Liver (tissue), 9 donors: ENCODE data around the gene FRAT1. TPM values are rescaled to one million over a fixed set of nuclear protein-coding genes. Genes with fewer than 3 reads are reported as not detected.

Experiments
- DNase-seq: peaks from one replicate; pipeline ENCODE4 v3.0.0-alpha.2; 2017; ENCODE audit warnings: low spot score
- H3K27ac ChIP-seq, 2 donors: one replicate each; pipeline ENCODE4 v1.7.0; 2013; ENCODE audit warnings: inconsistent platforms in 2 of 2, low read length in 2 of 2, control low read depth in 1 of 2, low read depth in 1 of 2, mild to moderate bottlenecking in 1 of 2
- H3K27me3 ChIP-seq, 4 donors: one replicate each; pipeline versions ENCODE4 v1.6.1 to v1.7.0; 2013; ENCODE audit warnings: low read length in 3 of 4, inconsistent platforms in 1 of 4, mild to moderate bottlenecking in 1 of 4, moderate library complexity in 1 of 4; ENCODE audit not compliant: control insufficient read depth in 4 of 4, insufficient read depth in 4 of 4
- H3K36me3 ChIP-seq, 4 donors: one replicate each; pipeline versions ENCODE4 v1.6.1 to v1.7.0; 2013; ENCODE audit warnings: low read length in 3 of 4, mild to moderate bottlenecking in 3 of 4, low read depth in 1 of 4, moderate library complexity in 1 of 4; ENCODE audit not compliant: control insufficient read depth in 4 of 4, insufficient read depth in 3 of 4
- H3K4me1 ChIP-seq, 4 donors: one replicate each; pipeline versions ENCODE4 v1.6.1 to v1.7.0; 2013; ENCODE audit warnings: low read length in 3 of 4, mild to moderate bottlenecking in 3 of 4, moderate library complexity in 1 of 4; ENCODE audit not compliant: control insufficient read depth in 4 of 4, insufficient read depth in 4 of 4
- H3K4me3 ChIP-seq, 3 donors: one replicate each; pipeline versions ENCODE4 v1.6.1 to v1.7.0; 2013; ENCODE audit warnings: low read length in 3 of 3, control low read depth in 1 of 3, low read depth in 1 of 3, mild to moderate bottlenecking in 1 of 3
- H3K9ac ChIP-seq, 2 donors: one replicate each; pipeline ENCODE4 v1.7.0; 2013; ENCODE audit warnings: low read length in 2 of 2, mild to moderate bottlenecking in 2 of 2, moderate library complexity in 2 of 2, control low read depth in 1 of 2, low read depth in 1 of 2
- H3K9me3 ChIP-seq, 4 donors: one replicate each; pipeline versions ENCODE4 v1.6.1 to v1.7.0; 2013; ENCODE audit warnings: low read length in 3 of 4; ENCODE audit not compliant: control insufficient read depth in 4 of 4
- ATF3 ChIP-seq: IDR thresholded peaks from 2 replicates; pipeline ENCODE4 v1.6.1; 2016; ENCODE audit warnings: antibody characterized with exemption
- EGR1 ChIP-seq, 2 donors: IDR thresholded peaks; 2 replicates each; pipeline ENCODE4 v1.6.1; 2016 to 2018; ENCODE audit warnings: antibody characterized with exemption in 2 of 2, low read depth in 2 of 2
- FOXA1 ChIP-seq: IDR thresholded peaks from 2 replicates; pipeline ENCODE4 v1.6.1; 2016; ENCODE audit warnings: antibody characterized with exemption
- FOXA2 ChIP-seq: IDR thresholded peaks from 2 replicates; pipeline ENCODE4 v1.6.1; 2016; ENCODE audit warnings: antibody characterized with exemption
- GABPA ChIP-seq, 2 donors: IDR thresholded peaks in 1 of 2; conservative IDR thresholded peaks in 1 of 2; 2 replicates each; pipeline ENCODE4 v1.6.1; 2016; ENCODE audit warnings: antibody characterized with exemption in 2 of 2, mild to moderate bottlenecking in 1 of 2, moderate library complexity in 1 of 2
- HNF4A ChIP-seq, 2 donors: conservative IDR thresholded peaks; 2 replicates each; pipeline ENCODE4 v1.6.1; 2016; ENCODE audit warnings: antibody characterized with exemption in 2 of 2, mild to moderate bottlenecking in 2 of 2
- HNF4G ChIP-seq: IDR thresholded peaks from 2 replicates; pipeline ENCODE4 v1.6.1; 2016; ENCODE audit warnings: antibody characterized with exemption
- JUND ChIP-seq, 2 donors: IDR thresholded peaks; 2 replicates each; pipeline ENCODE4 v1.6.1; 2016; ENCODE audit warnings: antibody characterized with exemption in 2 of 2
- NR2F2 ChIP-seq: IDR thresholded peaks from 2 replicates; pipeline ENCODE4 v1.6.1; 2016; ENCODE audit warnings: antibody characterized with exemption
- RAD21 ChIP-seq, 2 donors: IDR thresholded peaks; 2 replicates each; pipeline ENCODE4 v1.6.1; 2016; ENCODE audit warnings: antibody characterized with exemption in 2 of 2, mild to moderate bottlenecking in 2 of 2
- SP1 ChIP-seq: IDR thresholded peaks from 2 replicates; pipeline ENCODE4 v1.6.1; 2018; ENCODE audit warnings: antibody characterized with exemption, mild to moderate bottlenecking
- YY1 ChIP-seq: IDR thresholded peaks from 2 replicates; pipeline ENCODE4 v1.6.1; 2016; ENCODE audit warnings: antibody characterized with exemption, mild to moderate bottlenecking
- ZBTB33 ChIP-seq: IDR thresholded peaks from 2 replicates; pipeline ENCODE4 v1.6.1; 2016; ENCODE audit warnings: antibody characterized with exemption
- WGBS: extraction: QIAGEN DNeasy Blood & Tissue Kit; methylation state at CpG from one replicate; pipeline ENCODE4 v1.1.7; 2013; 5-methylcytosine and 5-hydroxymethylcytosine counted together
- polyA plus RNA-seq, 2 donors: library from polyadenylated mRNA; stranded (reverse) in 1 of 2; unstranded in 1 of 2; fragments of 200-250 nt in 1 of 2; fragments of >200 nt in 1 of 2; fragmentation: Nextera tagmentation in 1 of 2; extraction: Ambion mirVana in 1 of 2; gene quantifications; one replicate each; pipeline versions ENCODE4 v1.2.1 to v1.2.3, GENCODE V29; 2013 to 2015
- total RNA-seq, 2 donors: library from RNA; depleted of rRNA; stranded (reverse); fragments of >200 nt; gene quantifications; one replicate each; pipeline ENCODE4 v1.2.3, GENCODE V29; 2014
- TF ChIP-seq, protein P1 (sequence below): IDR thresholded peaks from 2 replicates; pipeline ENCODE4 v1.6.1; 2016; ENCODE audit warnings: antibody characterized with exemption
- TF ChIP-seq, protein P2 (sequence below): IDR thresholded peaks from 2 replicates; pipeline ENCODE4 v1.6.1; 2016; ENCODE audit warnings: antibody characterized with exemption, mild to moderate bottlenecking
- donor health status: healthy.
- donor health status: healthy.
- donor health status: healthy.
- donor health status: healthy.
- donor health status: healthy.

FRAT1 gene
- total and polyA plus RNA-seq, 4 donors, result 4.3 to 7.4 (median 5.2) TPM

GRCh38 chr10:97321804-97322190 is 2.7 kb downstream of the FRAT1 start:
- H3K9ac ChIP-seq, result peak overlapping the region in 1 of 2 donors; percentile 85

DNA sequence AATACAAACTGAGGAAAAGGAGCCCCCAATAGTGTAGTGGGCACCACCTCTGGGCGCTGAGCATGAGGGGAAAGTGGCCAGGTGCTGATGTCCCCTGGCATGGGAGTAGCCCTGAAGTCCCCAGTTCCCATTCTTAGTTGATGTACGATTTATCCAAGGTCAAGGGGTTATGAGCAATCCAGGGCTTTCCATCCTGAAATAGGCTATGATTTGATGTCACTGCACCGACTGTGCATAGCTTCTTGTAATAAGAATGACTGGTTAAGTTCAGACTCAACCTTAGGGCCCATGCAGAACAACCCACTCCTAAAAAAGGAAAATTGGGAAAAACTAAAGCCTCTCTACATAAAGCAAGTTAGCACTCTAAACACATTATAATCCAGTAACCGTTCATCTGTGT is 4.4 kb downstream of the FRAT1 start:
- DNase-seq, result no peak
- H3K4me1 ChIP-seq, result peaks cover 7 to 54% (median 33%) of the 10 kb centered on the region in 4 donors
- 59% methylated on average over 4 of the region's 4 CpGs for WGBS
- H3K9ac ChIP-seq, result no peak overlapping the region
- TF ChIP-seq YY1 (no peak), SP1 (no peak), JUND (IDR thresholded peaks at IDR 0.05) (no peak), GABPA (IDR thresholded peaks at IDR 0.05 in 1 of 2, conservative IDR thresholded peaks at IDR 0.05 in 1 of 2) (no peak)
- TF ChIP-seq, protein P1, sequence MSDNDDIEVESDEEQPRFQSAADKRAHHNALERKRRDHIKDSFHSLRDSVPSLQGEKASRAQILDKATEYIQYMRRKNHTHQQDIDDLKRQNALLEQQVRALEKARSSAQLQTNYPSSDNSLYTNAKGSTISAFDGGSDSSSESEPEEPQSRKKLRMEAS, result no peak
- H3K36me3 ChIP-seq, result no peaks in the 10 kb centered on the region
- H3K27me3 ChIP-seq, result no peaks in the 10 kb centered on the region
- H3K4me3 ChIP-seq, result no peak overlapping the region
- peak overlapping the region; percentile 23 to 32 for H3K27ac ChIP-seq
- H3K9me3 ChIP-seq, result no peaks in the 10 kb centered on the region

More at GRCh38 chr10:97321804-97322190, 2.7 kb downstream of the FRAT1 start:
- TF ChIP-seq GABPA (IDR thresholded peaks at IDR 0.05 in 1 of 2, conservative IDR thresholded peaks at IDR 0.05 in 1 of 2) (no peak), NR2F2 (no peak), SP1 (no peak), RAD21 (IDR thresholded peaks at IDR 0.05) (no peak)
- TF ChIP-seq, protein P1, result no peak
- no peak overlapping the region for H3K4me3 ChIP-seq
- DNase-seq, result no peak
- peaks cover 0 to 39% (median 19%) of the 10 kb centered on the region in 4 donors for H3K4me1 ChIP-seq
- peak overlapping the region; percentile 98 to 100 for H3K27ac ChIP-seq
- no peaks in the 10 kb centered on the region for H3K27me3 ChIP-seq
- H3K9me3 ChIP-seq, result no peaks in the 10 kb centered on the region
- 41% methylated on average over 3 of the region's 3 CpGs for WGBS
- H3K36me3 ChIP-seq, result no peaks in the 10 kb centered on the region

DNA sequence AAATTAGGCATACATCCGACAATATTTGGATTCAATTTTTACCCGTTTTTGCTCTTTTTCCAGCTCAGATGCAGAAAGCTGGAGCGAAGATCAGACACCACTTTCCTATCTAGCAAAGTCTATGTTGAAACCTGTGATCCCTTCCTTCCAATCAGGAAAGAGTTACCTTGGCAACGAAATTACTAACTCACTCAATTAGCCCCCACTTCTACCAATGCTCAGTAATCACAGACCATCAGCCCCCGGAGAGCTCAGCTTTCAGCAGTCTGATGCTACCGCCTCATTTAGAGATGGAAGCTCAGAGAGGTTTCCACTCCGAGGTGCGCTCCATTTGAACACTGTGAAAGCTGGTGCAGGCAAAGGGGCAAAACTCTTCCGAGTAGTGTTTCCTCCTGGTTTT is 6.7 kb downstream of the FRAT1 start:
- no peak for DNase-seq
- Histone ChIP-seq H3K4me1 (peaks cover 15 to 64% (median 44%) of the 10 kb centered on the region in 4 donors), H3K9me3 (no peaks in the 10 kb centered on the region), H3K27ac (peak overlapping the region in 1 of 2 donors; percentile 38), H3K36me3 (no peaks in the 10 kb centered on the region), H3K27me3 (no peaks in the 10 kb centered on the region), H3K4me3 (no peak overlapping the region), H3K9ac (no peak overlapping the region)
- TF ChIP-seq RAD21 (IDR thresholded peaks at IDR 0.05) (no peak), NR2F2 (no peak)
- WGBS, result 80% methylated on average over 9 of the region's 9 CpGs

DNA sequence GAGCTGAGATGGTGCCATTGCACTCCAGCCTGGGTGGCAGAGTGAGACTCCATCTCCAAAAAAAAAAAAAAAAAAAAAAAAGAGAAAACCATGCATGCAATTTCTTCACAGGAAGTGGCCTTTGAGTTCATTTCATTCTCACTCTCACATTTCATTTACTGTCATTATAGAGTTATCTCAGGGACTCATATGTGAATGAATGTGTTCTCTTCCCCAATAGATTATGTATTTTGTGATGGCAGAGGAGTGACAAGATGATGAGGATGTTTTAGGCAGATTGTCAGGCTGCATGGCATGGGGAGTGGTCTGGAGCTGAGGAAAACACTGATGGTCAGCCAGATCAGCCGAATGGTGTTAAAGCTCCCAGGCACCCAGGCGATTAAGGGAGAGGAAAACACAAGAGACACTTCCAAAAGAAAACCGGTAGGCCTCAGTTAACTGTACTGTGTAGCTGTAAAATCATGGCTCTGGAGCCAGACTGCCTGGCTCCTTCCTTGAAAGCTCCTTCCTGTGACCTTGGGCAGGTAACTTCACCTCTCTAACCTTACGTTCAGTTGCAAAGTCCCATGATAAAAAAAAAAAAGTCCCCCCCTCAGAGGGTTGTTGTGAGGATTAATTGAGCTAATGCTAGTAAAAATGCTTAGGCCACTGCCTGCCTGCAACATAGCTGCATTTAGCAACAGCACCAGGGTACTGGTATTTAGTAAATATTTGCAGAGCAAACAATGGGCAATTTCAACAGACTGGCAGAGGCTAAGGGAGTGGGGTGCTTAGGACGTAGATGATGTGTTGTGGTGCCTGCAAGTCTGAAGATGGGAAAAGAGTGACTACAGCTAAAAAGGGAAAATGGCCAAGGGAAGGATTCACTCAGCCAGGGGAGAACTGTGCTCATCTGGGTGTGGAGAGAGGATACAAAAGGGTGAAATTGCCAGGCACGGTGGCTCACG is 8.6 kb downstream of the FRAT1 start:
- 26% methylated on average over 7 of the region's 7 CpGs for WGBS
- Histone ChIP-seq H3K27ac (peak overlapping the region; percentile 81 to 95), H3K9ac (peak overlapping the region in 1 of 2 donors; percentile 59), H3K27me3 (no peaks in the 10 kb centered on the region), H3K36me3 (no peaks in the 10 kb centered on the region), H3K4me3 (no peak overlapping the region), H3K4me1 (peaks cover 17 to 59% (median 43%) of the 10 kb centered on the region in 4 donors), H3K9me3 (no peaks in the 10 kb centered on the region)
- no peak for DNase-seq
- TF ChIP-seq ATF3, result peak; percentile 72
- TF ChIP-seq FOXA1, result peak; percentile 86
- peak; percentile 82 for TF ChIP-seq FOXA2
- TF ChIP-seq, protein P2, sequence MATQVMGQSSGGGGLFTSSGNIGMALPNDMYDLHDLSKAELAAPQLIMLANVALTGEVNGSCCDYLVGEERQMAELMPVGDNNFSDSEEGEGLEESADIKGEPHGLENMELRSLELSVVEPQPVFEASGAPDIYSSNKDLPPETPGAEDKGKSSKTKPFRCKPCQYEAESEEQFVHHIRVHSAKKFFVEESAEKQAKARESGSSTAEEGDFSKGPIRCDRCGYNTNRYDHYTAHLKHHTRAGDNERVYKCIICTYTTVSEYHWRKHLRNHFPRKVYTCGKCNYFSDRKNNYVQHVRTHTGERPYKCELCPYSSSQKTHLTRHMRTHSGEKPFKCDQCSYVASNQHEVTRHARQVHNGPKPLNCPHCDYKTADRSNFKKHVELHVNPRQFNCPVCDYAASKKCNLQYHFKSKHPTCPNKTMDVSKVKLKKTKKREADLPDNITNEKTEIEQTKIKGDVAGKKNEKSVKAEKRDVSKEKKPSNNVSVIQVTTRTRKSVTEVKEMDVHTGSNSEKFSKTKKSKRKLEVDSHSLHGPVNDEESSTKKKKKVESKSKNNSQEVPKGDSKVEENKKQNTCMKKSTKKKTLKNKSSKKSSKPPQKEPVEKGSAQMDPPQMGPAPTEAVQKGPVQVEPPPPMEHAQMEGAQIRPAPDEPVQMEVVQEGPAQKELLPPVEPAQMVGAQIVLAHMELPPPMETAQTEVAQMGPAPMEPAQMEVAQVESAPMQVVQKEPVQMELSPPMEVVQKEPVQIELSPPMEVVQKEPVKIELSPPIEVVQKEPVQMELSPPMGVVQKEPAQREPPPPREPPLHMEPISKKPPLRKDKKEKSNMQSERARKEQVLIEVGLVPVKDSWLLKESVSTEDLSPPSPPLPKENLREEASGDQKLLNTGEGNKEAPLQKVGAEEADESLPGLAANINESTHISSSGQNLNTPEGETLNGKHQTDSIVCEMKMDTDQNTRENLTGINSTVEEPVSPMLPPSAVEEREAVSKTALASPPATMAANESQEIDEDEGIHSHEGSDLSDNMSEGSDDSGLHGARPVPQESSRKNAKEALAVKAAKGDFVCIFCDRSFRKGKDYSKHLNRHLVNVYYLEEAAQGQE, result peak; percentile 46
- TF ChIP-seq YY1, result peak; percentile 71
- TF ChIP-seq NR2F2, result peak; percentile 37
- TF ChIP-seq ZBTB33, result peak; percentile 63
- TF ChIP-seq RAD21 (IDR thresholded peaks at IDR 0.05), result peak; percentile 12 to 52
- TF ChIP-seq HNF4G, result no peak
- peak; percentile 61 to 64 for TF ChIP-seq HNF4A (conservative IDR thresholded peaks at IDR 0.05)
- TF ChIP-seq EGR1 (IDR thresholded peaks at IDR 0.05; ENCODE audit: low read depth in 2 of 2), result peak in 1 of 2 donors; percentile 41
- no peak for TF ChIP-seq GABPA (IDR thresholded peaks at IDR 0.05 in 1 of 2, conservative IDR thresholded peaks at IDR 0.05 in 1 of 2)
